Measurements from ENCODE around the gene CEMP1. TPM values are rescaled to one million over a fixed set of nuclear protein-coding genes. Genes with fewer than 3 reads are reported as not detected.

CEMP1 gene
- total and polyA plus RNA-seq, 2 experiments from 2014 or later, result 0.31 to 7.5 TPM

- H3K4me1 Mint-ChIP-seq, result peaks cover 9% of the 10 kb centered on the region
- no peak overlapping the region for H3K4me3 Mint-ChIP-seq
- TF ChIP-seq NANOG (IDR thresholded peaks at IDR 0.05; ENCODE audit: borderline replicate concordance) (no peak), POLR2AphosphoS5 (IDR thresholded peaks at IDR 0.05; ENCODE audit: low read depth) (no peak), CREB1 (CRISPR knock-in tag; IDR thresholded peaks at IDR 0.05; ENCODE audit: low read depth) (no peak), STAT1 (IDR thresholded peaks at IDR 0.05; ENCODE audit: unreplicated experiment) (no peak), ZNF331 (CRISPR knock-in tag; IDR thresholded peaks at IDR 0.05; ENCODE audit: low read depth) (no peak), ETS1 (IDR thresholded peaks at IDR 0.05) (no peak)
- ATAC-seq (no peak), DNase-seq (ENCODE audit: low spot score) (no peak)
- Histone ChIP-seq H2AFZ (no peak overlapping the region), H3K79me2 (replicated peaks; ENCODE audit: insufficient read depth) (no peaks in the 10 kb centered on the region), H4K20me1 (replicated peaks; ENCODE audit: insufficient read depth) (no peaks in the 10 kb centered on the region), H3K4me1 (ENCODE audit: insufficient read depth) (peaks cover 7% of the 10 kb centered on the region; the same call in 1 of the 2 replicates), H3K9me2 (ENCODE audit: insufficient read depth) (no peaks in the 10 kb centered on the region), H3F3A (replicated peaks; ENCODE audit: low read depth) (peaks cover 4% of the 10 kb centered on the region; the same call in 1 of the 2 replicates), H3K27me3 (ENCODE audit: insufficient read depth) (no peaks in the 10 kb centered on the region), H3K36me3 (ENCODE audit: insufficient read depth) (no peaks in the 10 kb centered on the region), H3K4me3 (no peak overlapping the region), H3K27ac (ENCODE audit: low read depth) (no peak overlapping the region), H3K4me2 (no peak overlapping the region)
- H3K9me3 Mint-ChIP-seq, result no peaks in the 10 kb centered on the region
- H3K27me3 Mint-ChIP-seq (ENCODE audit: insufficient read depth, low read depth, poor library complexity), result peaks cover 9% of the 10 kb centered on the region
- H3K27ac Mint-ChIP-seq, result no peak overlapping the region
- no peaks in the 10 kb centered on the region for H3K36me3 Mint-ChIP-seq (ENCODE audit: low read depth)
Measured at GRCh38 chr16:2505695-2506094, 25.5 kb downstream of the CEMP1 start.

- H3K4me1 ChIP-seq (ENCODE audit: insufficient read depth), result peaks cover 7% of the 10 kb centered on the region; the same call in 1 of the 2 replicates
- Mint-ChIP-seq H3K4me1 (peaks cover 5% of the 10 kb centered on the region), H3K27ac (no peak overlapping the region), H3K9me3 (no peaks in the 10 kb centered on the region), H3K36me3 (ENCODE audit: low read depth) (peaks cover 6% of the 10 kb centered on the region; the same call in 1 of the 3 replicates), H3K4me3 (peak overlapping the region; percentile 50; the same call in 2 of the 3 replicates), H3K27me3 (ENCODE audit: insufficient read depth, low read depth, poor library complexity) (peaks cover 5% of the 10 kb centered on the region)
- H3K4me3 ChIP-seq, result peak overlapping the region; percentile 69; the same call in 1 of the 2 replicates
- DNase-seq (ENCODE audit: low spot score), result no peak
- H3K27me3 ChIP-seq (ENCODE audit: insufficient read depth), result no peaks in the 10 kb centered on the region
- H3F3A ChIP-seq (replicated peaks; ENCODE audit: low read depth), result peaks cover 4% of the 10 kb centered on the region; the same call in 1 of the 2 replicates
- H3K79me2 ChIP-seq (replicated peaks; ENCODE audit: insufficient read depth), result no peaks in the 10 kb centered on the region
- no peaks in the 10 kb centered on the region; the same call in 1 of the 2 replicates for H4K20me1 ChIP-seq (replicated peaks; ENCODE audit: insufficient read depth)
- H3K36me3 ChIP-seq (ENCODE audit: insufficient read depth), result no peaks in the 10 kb centered on the region
- H3K9me2 ChIP-seq (ENCODE audit: insufficient read depth), result no peaks in the 10 kb centered on the region
- H2AFZ ChIP-seq, result peak overlapping the region; percentile 92; the same call in 1 of the 2 replicates
- TF ChIP-seq STAT1 (IDR thresholded peaks at IDR 0.05; ENCODE audit: unreplicated experiment), result no peak
- TF ChIP-seq NANOG (IDR thresholded peaks at IDR 0.05; ENCODE audit: borderline replicate concordance), result no peak
- no peak for TF ChIP-seq JUNB (IDR thresholded peaks at IDR 0.05; ENCODE audit: unreplicated experiment)
- ATAC-seq, result no peak
- no peak overlapping the region for H3K27ac ChIP-seq (ENCODE audit: low read depth)
- H3K4me2 ChIP-seq, result peak overlapping the region; percentile 88
Measured at GRCh38 chr16:2501946-2502895, 29.0 kb downstream of the CEMP1 start.

All from GM23338 (cell line).